ENCODE measurements around the gene DOCK9.
"Not testable (repeated sequence)": the region's sequence is repeated elsewhere in the genome, so short reads cannot be mapped to it uniquely, and the experiment has no call there.

The DOCK9 gene

GRCh38 chr13:98775386-98775785, 202.5 kb downstream of the DOCK9 start:
- DNase-seq (ENCODE audit: low read depth), result no peak

GRCh38 chr13:98774776-98775175, 203.1 kb downstream of the DOCK9 start:
- DNase-seq (ENCODE audit: low read depth), result no peak

GRCh38 chr13:98773921-98774320, 203.9 kb downstream of the DOCK9 start:
- DNase-seq (ENCODE audit: low read depth), result no peak

- no peak for DNase-seq (ENCODE audit: low read depth)
Measured at GRCh38 chr13:98772794-98773452, 204.9 kb downstream of the DOCK9 start.

- DNase-seq (ENCODE audit: low read depth), result no peak
Measured at GRCh38 chr13:98771838-98772611, 205.8 kb downstream of the DOCK9 start.

- DNase-seq (ENCODE audit: low read depth), result no peak
Measured at GRCh38 chr13:98769736-98770135, 208.1 kb downstream of the DOCK9 start.

- no peak for DNase-seq (ENCODE audit: low read depth)
Measured at GRCh38 chr13:98768522-98768921, 209.3 kb downstream of the DOCK9 start.

GRCh38 chr13:98766697-98767096, 211.2 kb downstream of the DOCK9 start:
- DNase-seq (ENCODE audit: low read depth), result no peak

GRCh38 chr13:98765996-98766519, 211.8 kb downstream of the DOCK9 start:
- no peak for DNase-seq (ENCODE audit: low read depth)

- no peak for DNase-seq (ENCODE audit: low read depth)
Measured at GRCh38 chr13:98761986-98762616, 215.8 kb downstream of the DOCK9 start.

- DNase-seq (ENCODE audit: low read depth), result no peak
Measured at GRCh38 chr13:98761126-98761985, 216.5 kb downstream of the DOCK9 start.

- no peak for DNase-seq (ENCODE audit: low read depth)
Measured at GRCh38 chr13:98755729-98756128, 222.1 kb downstream of the DOCK9 start.

- DNase-seq (ENCODE audit: low read depth), result no peak
Measured at GRCh38 chr13:98755116-98755515, 222.7 kb downstream of the DOCK9 start.

- not testable (repeated sequence) for DNase-seq (ENCODE audit: low read depth)
Measured at GRCh38 chr13:98754468-98754867, 223.4 kb downstream of the DOCK9 start.

GRCh38 chr13:98752467-98753290, 225.2 kb downstream of the DOCK9 start, which contains the start of gene SLC15A1:
Gene SLC15A1 (minus strand): TSS chr13:98752672. CDS start chr13:98752598, 74 bp downstream.
- no peak for DNase-seq (ENCODE audit: low read depth)

- DNase-seq (ENCODE audit: low read depth), result no peak
Measured at GRCh38 chr13:98751861-98752466, 225.9 kb downstream of the DOCK9 start.

GRCh38 chr13:98751367-98751782, 226.5 kb downstream of the DOCK9 start:
- no peak for DNase-seq (ENCODE audit: low read depth)

- DNase-seq (ENCODE audit: low read depth), result no peak
Measured at GRCh38 chr13:98749501-98749900, 228.4 kb downstream of the DOCK9 start.

- DNase-seq (ENCODE audit: low read depth), result no peak
Measured at GRCh38 chr13:98746968-98747367, 230.9 kb downstream of the DOCK9 start.
